Measurements from ENCODE around the gene TSPAN31.

DNA sequence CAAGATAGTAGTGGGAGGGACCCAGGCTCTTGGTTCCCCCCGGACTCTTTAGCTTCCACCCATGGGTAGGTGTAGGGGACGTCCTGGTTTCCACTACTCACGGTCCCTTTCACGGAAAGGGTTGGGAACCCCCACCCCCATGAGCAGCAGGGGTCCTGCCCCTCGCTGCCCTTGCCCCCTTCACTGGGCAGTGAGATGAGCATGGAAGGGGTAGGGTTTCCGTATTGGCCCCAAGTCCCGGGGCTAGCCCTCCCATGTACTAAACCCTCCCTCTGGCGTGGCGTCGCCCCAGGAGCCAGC is 19.0 kb upstream of the TSPAN31 start:
- no peak for TF ChIP-seq POLR2A (IDR thresholded peaks at IDR 0.05; ENCODE audit: low read depth, low read length)
- no peak for TF ChIP-seq POLR2AphosphoS5 (IDR thresholded peaks at IDR 0.05; ENCODE audit: low read depth, low read length)
- TF ChIP-seq TAF1 (IDR thresholded peaks at IDR 0.05; ENCODE audit: borderline replicate concordance, low read depth, low read length) = no peak
